Endometrial microvascular endothelial cells (primary cell): ENCODE measurements around the gene APLP1. TPM values are rescaled to one million over a fixed set of nuclear protein-coding genes. Genes with fewer than 3 reads are reported as not detected.

ENCODE experiments used
- in situ Hi-C: cut with HindIII; loops from 2 replicates; pipeline ENCODE4 v1.10.0; 2017; ENCODE audit warnings: low sequenced_read_pairs, low pct_unique_long_range_greater_than_20kb; ENCODE audit errors: inconsistent ontology term
- total RNA-seq: library from RNA; depleted of rRNA; stranded (reverse); fragments of >200 nt; gene quantifications from one replicate; pipeline ENCODE4 v1.2.3, GENCODE V29; 2015; ENCODE audit errors: inconsistent ontology term

The APLP1 gene
- total RNA-seq, 1 donor from 2014 or later, result 9.4 TPM

GRCh38 chr19:35928507-35928906, 60.1 kb downstream of the APLP1 start:
- in situ Hi-C loops, result no loop called here

Other genes with a start within 250 kb of the APLP1 start
- 84.6 TPM for gene RBM42, start 239.5 kb upstream of the APLP1 start, total RNA-seq
- not detected for gene ETV2, start 226.8 kb upstream of the APLP1 start, total RNA-seq
- 610 TPM for gene COX6B1, start 220.3 kb upstream of the APLP1 start, total RNA-seq
- not detected for gene UPK1A, start 202.1 kb upstream of the APLP1 start, total RNA-seq
- not detected for gene ZBTB32, start 164.0 kb upstream of the APLP1 start, total RNA-seq
- 11.1 TPM for gene KMT2B, start 150.6 kb upstream of the APLP1 start, total RNA-seq
- 2.0 TPM for gene IGFLR1, start 126.1 kb upstream of the APLP1 start, total RNA-seq
- gene U2AF1L4, start 123.2 kb upstream of the APLP1 start, total RNA-seq, result 7.4 TPM
- 36.0 TPM for gene PSENEN, start 122.9 kb upstream of the APLP1 start, total RNA-seq
- gene LIN37, start 120.0 kb upstream of the APLP1 start, total RNA-seq, result 13.1 TPM
- not detected for gene HSPB6, start 111.5 kb upstream of the APLP1 start, total RNA-seq
- gene PROSER3, start 110.4 kb upstream of the APLP1 start, total RNA-seq, result 7.2 TPM
- gene ARHGAP33, start 93.0 kb upstream of the APLP1 start, total RNA-seq, result 0.19 TPM
- not detected for gene PRODH2, start 55.7 kb upstream of the APLP1 start, total RNA-seq
- gene NPHS1, start 16.1 kb upstream of the APLP1 start, total RNA-seq, result not detected
- not detected for gene KIRREL2, start 11.7 kb upstream of the APLP1 start, total RNA-seq
- 6.6 TPM for gene NFKBID, start 32.0 kb downstream of the APLP1 start, total RNA-seq
- gene HCST, start 34.0 kb downstream of the APLP1 start, total RNA-seq, result not detected
- not detected for gene TYROBP, start 39.7 kb downstream of the APLP1 start, total RNA-seq
- 2.5 TPM for gene LRFN3, start 67.8 kb downstream of the APLP1 start, total RNA-seq
- gene SDHAF1, start 126.6 kb downstream of the APLP1 start, total RNA-seq, result 17.0 TPM
- gene SYNE4, start 140.2 kb downstream of the APLP1 start, total RNA-seq, result not detected
- gene ALKBH6, start 145.6 kb downstream of the APLP1 start, total RNA-seq, result 36.1 TPM
- 5.9 TPM for gene CLIP3, start 164.3 kb downstream of the APLP1 start, total RNA-seq
- 5.4 TPM for gene THAP8, start 185.7 kb downstream of the APLP1 start, total RNA-seq
- gene WDR62, start 186.3 kb downstream of the APLP1 start, total RNA-seq, result 11.5 TPM
- not detected for gene OVOL3, start 242.6 kb downstream of the APLP1 start, total RNA-seq
- gene POLR2I, start 246.3 kb downstream of the APLP1 start, total RNA-seq, result 27.1 TPM
- 235 TPM for gene TBCB, start 246.9 kb downstream of the APLP1 start, total RNA-seq